Measurements from ENCODE around the gene ECI1.
A peak's percentile ranks its signal among the peaks of the same experiment; 100 is the strongest.

ECI1 gene

GRCh38 chr16:2297506-2297860, 46.1 kb upstream of the ECI1 start:
- H3K9me3 ChIP-seq (ENCODE audit: insufficient read depth, low read depth, low read length) = peaks cover 4% of the 10 kb centered on the region
- no peaks in the 10 kb centered on the region for H3K79me2 ChIP-seq (ENCODE audit: control insufficient read depth, insufficient read depth, low read length, poor library complexity)
- H3K36me3 ChIP-seq (ENCODE audit: control insufficient read depth in 1 of 2, insufficient read depth in 2 of 2, low read length in 2 of 2) = no peaks in the 10 kb centered on the region
- no peak overlapping the region for H2BK12ac ChIP-seq (ENCODE audit: low read length)
- H3K79me1 ChIP-seq (ENCODE audit: low read length) = no peaks in the 10 kb centered on the region
- H3K4me3 ChIP-seq (ENCODE audit: low read depth, low read length) = no peak overlapping the region
- H4K8ac ChIP-seq (ENCODE audit: low read depth, low read length) = no peak overlapping the region
- no peak overlapping the region for H3K14ac ChIP-seq (ENCODE audit: low read length)
- H3K9ac ChIP-seq (ENCODE audit: low read length) = no peak overlapping the region
- H2AFZ ChIP-seq (ENCODE audit: insufficient read depth, low read length, poor library complexity) = no peak overlapping the region
- H3K4ac ChIP-seq (ENCODE audit: low read depth, low read length) = no peak overlapping the region
- H2AK5ac ChIP-seq (ENCODE audit: low read length) = no peak overlapping the region
- no peak for DNase-seq
- no peak overlapping the region for H4K12ac ChIP-seq (ENCODE audit: low read depth, low read length)
- no peaks in the 10 kb centered on the region for H3K4me1 ChIP-seq (ENCODE audit: control insufficient read depth in 1 of 2, insufficient read depth in 2 of 2, low read length in 2 of 2)
- H4K91ac ChIP-seq (ENCODE audit: low read depth, low read length) = no peak overlapping the region
- no peaks in the 10 kb centered on the region for H3K27me3 ChIP-seq (ENCODE audit: insufficient read depth, low read length)
- H3K4me2 ChIP-seq (ENCODE audit: low read length) = no peak overlapping the region
- H2BK5ac ChIP-seq (ENCODE audit: low read depth, low read length, poor library complexity) = no peak overlapping the region
- no CpG with 5 or more reads among the region's 22 CpGs for WGBS (ENCODE audit: extremely low coverage, insufficient coverage, insufficient read length)
- no peak overlapping the region for H3K18ac ChIP-seq (ENCODE audit: low read length)
- no peak overlapping the region for H3K23ac ChIP-seq (ENCODE audit: low read length)
- no peak overlapping the region for H3K27ac ChIP-seq (ENCODE audit: low read depth, low read length)
- H2BK120ac ChIP-seq (ENCODE audit: insufficient read depth, low read length, poor library complexity) = no peak overlapping the region

DNA sequence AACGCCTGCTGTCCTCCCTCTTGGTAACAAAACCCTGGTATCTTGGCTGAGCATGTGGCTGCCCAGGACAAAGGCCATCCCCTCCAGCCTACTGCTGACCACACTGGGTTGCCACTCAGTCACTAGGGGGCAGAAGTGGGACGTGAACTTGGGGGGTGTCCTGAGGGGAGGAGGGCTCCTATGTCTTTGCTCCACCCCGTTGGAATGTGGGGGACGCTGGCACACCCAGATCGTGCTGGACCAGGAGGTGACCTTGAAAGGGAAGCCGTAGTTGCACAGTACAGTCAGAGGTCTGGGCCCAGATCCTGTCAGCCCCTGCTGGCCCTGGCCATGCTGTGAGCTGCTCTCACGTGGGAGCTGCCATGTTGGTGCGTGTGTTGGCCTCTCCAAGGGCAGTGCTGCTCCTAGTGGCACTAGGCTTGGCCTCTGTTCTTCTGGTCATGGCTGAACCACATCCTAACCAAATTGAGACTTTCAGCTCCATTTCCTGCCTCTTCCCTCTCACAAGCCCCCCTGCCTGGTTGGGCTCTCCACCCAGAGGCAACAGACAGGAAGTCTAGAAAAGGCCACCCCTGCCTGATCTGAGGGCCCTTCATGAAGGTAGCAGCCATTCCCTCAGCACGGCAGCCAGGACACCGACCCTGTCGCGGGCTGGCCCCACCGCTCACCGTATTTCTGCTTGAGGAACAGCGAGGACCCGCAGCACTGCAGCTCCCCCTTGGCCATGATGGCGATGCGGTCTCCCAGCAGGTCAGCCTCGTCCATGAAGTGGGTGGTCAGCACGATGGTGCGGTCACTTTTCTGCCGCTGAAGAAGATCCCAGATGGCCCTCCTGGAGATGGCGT, 45.5 kb upstream of the ECI1 start:
- Histone ChIP-seq H3K27me3 (ENCODE audit: insufficient read depth, low read length) (no peaks in the 10 kb centered on the region), H3K23ac (ENCODE audit: low read length) (no peak overlapping the region), H2BK120ac (ENCODE audit: insufficient read depth, low read length, poor library complexity) (no peak overlapping the region), H4K12ac (ENCODE audit: low read depth, low read length) (no peak overlapping the region), H2BK5ac (ENCODE audit: low read depth, low read length, poor library complexity) (no peak overlapping the region), H3K9me3 (ENCODE audit: insufficient read depth, low read depth, low read length) (peaks cover 4% of the 10 kb centered on the region), H2AFZ (ENCODE audit: insufficient read depth, low read length, poor library complexity) (no peak overlapping the region), H2AK5ac (ENCODE audit: low read length) (no peak overlapping the region), H3K27ac (ENCODE audit: low read depth, low read length) (no peak overlapping the region), H2BK12ac (ENCODE audit: low read length) (no peak overlapping the region), H3K79me1 (ENCODE audit: low read length) (no peaks in the 10 kb centered on the region), H4K91ac (ENCODE audit: low read depth, low read length) (no peak overlapping the region), H3K4ac (ENCODE audit: low read depth, low read length) (no peak overlapping the region), H4K8ac (ENCODE audit: low read depth, low read length) (no peak overlapping the region), H3K36me3 (ENCODE audit: control insufficient read depth in 1 of 2, insufficient read depth in 2 of 2, low read length in 2 of 2) (no peaks in the 10 kb centered on the region), H3K4me3 (ENCODE audit: low read depth, low read length) (no peak overlapping the region), H3K4me1 (ENCODE audit: control insufficient read depth in 1 of 2, insufficient read depth in 2 of 2, low read length in 2 of 2) (no peaks in the 10 kb centered on the region), H3K9ac (ENCODE audit: low read length) (no peak overlapping the region), H3K14ac (ENCODE audit: low read length) (no peak overlapping the region), H3K79me2 (ENCODE audit: control insufficient read depth, insufficient read depth, low read length, poor library complexity) (no peaks in the 10 kb centered on the region), H3K4me2 (ENCODE audit: low read length) (no peak overlapping the region), H3K18ac (ENCODE audit: low read length) (no peak overlapping the region)
- no CpG with 5 or more reads among the region's 23 CpGs for WGBS (ENCODE audit: extremely low coverage, insufficient coverage, insufficient read length)
- DNase-seq = peak in 1 of 2 donors; percentile 20

- Histone ChIP-seq H3K4me1 (ENCODE audit: control insufficient read depth in 1 of 2, insufficient read depth in 2 of 2, low read length in 2 of 2) (no peaks in the 10 kb centered on the region), H2AK5ac (ENCODE audit: low read length) (no peak overlapping the region), H3K4ac (ENCODE audit: low read depth, low read length) (no peak overlapping the region), H2BK12ac (ENCODE audit: low read length) (no peak overlapping the region), H2BK5ac (ENCODE audit: low read depth, low read length, poor library complexity) (no peak overlapping the region), H3K79me1 (ENCODE audit: low read length) (no peaks in the 10 kb centered on the region), H3K9me3 (ENCODE audit: insufficient read depth, low read depth, low read length) (peaks cover 4% of the 10 kb centered on the region), H4K91ac (ENCODE audit: low read depth, low read length) (no peak overlapping the region), H3K27ac (ENCODE audit: low read depth, low read length) (no peak overlapping the region), H3K9ac (ENCODE audit: low read length) (no peak overlapping the region), H3K14ac (ENCODE audit: low read length) (no peak overlapping the region), H2BK120ac (ENCODE audit: insufficient read depth, low read length, poor library complexity) (no peak overlapping the region), H3K4me3 (ENCODE audit: low read depth, low read length) (no peak overlapping the region), H3K4me2 (ENCODE audit: low read length) (no peak overlapping the region), H3K18ac (ENCODE audit: low read length) (no peak overlapping the region), H2AFZ (ENCODE audit: insufficient read depth, low read length, poor library complexity) (no peak overlapping the region), H3K79me2 (ENCODE audit: control insufficient read depth, insufficient read depth, low read length, poor library complexity) (no peaks in the 10 kb centered on the region), H3K27me3 (ENCODE audit: insufficient read depth, low read length) (no peaks in the 10 kb centered on the region), H3K23ac (ENCODE audit: low read length) (no peak overlapping the region), H4K8ac (ENCODE audit: low read depth, low read length) (no peak overlapping the region), H4K12ac (ENCODE audit: low read depth, low read length) (no peak overlapping the region), H3K36me3 (ENCODE audit: control insufficient read depth in 1 of 2, insufficient read depth in 2 of 2, low read length in 2 of 2) (no peaks in the 10 kb centered on the region)
- DNase-seq = no peak
- WGBS (ENCODE audit: extremely low coverage, insufficient coverage, insufficient read length) = no CpG with 5 or more reads among the region's 21 CpGs
Measured at GRCh38 chr16:2295056-2295798, 43.8 kb upstream of the ECI1 start.

- no peak overlapping the region for H3K4me2 ChIP-seq (ENCODE audit: low read length)
- no peak overlapping the region for H2BK12ac ChIP-seq (ENCODE audit: low read length)
- no CpG with 5 or more reads among the region's 9 CpGs for WGBS (ENCODE audit: extremely low coverage, insufficient coverage, insufficient read length)
- no peak overlapping the region for H3K4ac ChIP-seq (ENCODE audit: low read depth, low read length)
- no peak overlapping the region for H3K9ac ChIP-seq (ENCODE audit: low read length)
- no peaks in the 10 kb centered on the region for H3K27me3 ChIP-seq (ENCODE audit: insufficient read depth, low read length)
- no peaks in the 10 kb centered on the region for H3K79me1 ChIP-seq (ENCODE audit: low read length)
- no peaks in the 10 kb centered on the region for H3K4me1 ChIP-seq (ENCODE audit: control insufficient read depth in 1 of 2, insufficient read depth in 2 of 2, low read length in 2 of 2)
- H3K14ac ChIP-seq (ENCODE audit: low read length) = no peak overlapping the region
- no peak for DNase-seq
- no peak overlapping the region for H4K12ac ChIP-seq (ENCODE audit: low read depth, low read length)
- no peak overlapping the region for H2AK5ac ChIP-seq (ENCODE audit: low read length)
- no peak overlapping the region for H3K4me3 ChIP-seq (ENCODE audit: low read depth, low read length)
- no peak overlapping the region for H4K8ac ChIP-seq (ENCODE audit: low read depth, low read length)
- H3K9me3 ChIP-seq (ENCODE audit: insufficient read depth, low read depth, low read length) = no peaks in the 10 kb centered on the region
- no peak overlapping the region for H2BK120ac ChIP-seq (ENCODE audit: insufficient read depth, low read length, poor library complexity)
- no peaks in the 10 kb centered on the region for H3K36me3 ChIP-seq (ENCODE audit: control insufficient read depth in 1 of 2, insufficient read depth in 2 of 2, low read length in 2 of 2)
- no peak overlapping the region for H2AFZ ChIP-seq (ENCODE audit: insufficient read depth, low read length, poor library complexity)
- H3K18ac ChIP-seq (ENCODE audit: low read length) = no peak overlapping the region
- H3K79me2 ChIP-seq (ENCODE audit: control insufficient read depth, insufficient read depth, low read length, poor library complexity) = no peaks in the 10 kb centered on the region
- no peak overlapping the region for H4K91ac ChIP-seq (ENCODE audit: low read depth, low read length)
- H3K23ac ChIP-seq (ENCODE audit: low read length) = no peak overlapping the region
- H2BK5ac ChIP-seq (ENCODE audit: low read depth, low read length, poor library complexity) = no peak overlapping the region
- no peak overlapping the region for H3K27ac ChIP-seq (ENCODE audit: low read depth, low read length)
Measured at GRCh38 chr16:2292221-2292620, 40.8 kb upstream of the ECI1 start.
